Adrenal gland (tissue), 5 donors: Measurements from ENCODE around the gene LARGE1.

Experiments
- CTCF ChIP-seq, 6 experiments: fragments of 450-650 bp in 4 of 6; fragments of 200-600 bp in 2 of 6; sonication (generic) in 1 of 6; IDR thresholded peaks; 1 replicate in 5 of 6; 2 replicates in 1 of 6; pipeline versions ENCODE4 v1.5.1 to v1.8.0; 2016 to 2021; ENCODE audit warnings: antibody characterized with exemption in 6 of 6, mild to moderate bottlenecking in 2 of 6, moderate library complexity in 1 of 6
- POLR2A ChIP-seq, 2 donors: fragments of 450-650 bp; IDR thresholded peaks; one replicate each; pipeline ENCODE4 v1.6.1; 2017; ENCODE audit warnings: antibody characterized with exemption in 2 of 2, mild to moderate bottlenecking in 2 of 2, moderate library complexity in 1 of 2
- donor health status: DM: no; HTN: no; CAD: no.

- TF ChIP-seq CTCF (IDR thresholded peaks at IDR 0.05) (no peak), POLR2A (IDR thresholded peaks at IDR 0.05) (no peak)
These were observed 538.5 kb downstream of the LARGE1 start for GRCh38 chr22:33381531-33382406.
